Activated CD4-positive, alpha-beta T cell treated with anti-CD3 and anti-CD28 coated beads for 36 hours (primary cell): ENCODE measurements around the gene OR5A2. TPM values are rescaled to one million over a fixed set of nuclear protein-coding genes. Genes with fewer than 3 reads are reported as not detected.
"Not testable (repeated sequence)": the region's sequence is repeated elsewhere in the genome, so short reads cannot be mapped to it uniquely, and the experiment has no call there.

Experiments
- ATAC-seq: fragments of 200-7000 bp; cut with Tn5 transposase; one replicate; pipeline ENCODE4 v1.10.0; 2021; ENCODE audit warnings: mild to moderate bottlenecking, moderate library complexity
- CTCF ChIA-PET: fragments of 350-600 bp; sonication (Branson Sonifier 250); formaldehyde crosslinking; loops from one replicate; lab custom pipeline; 2021; ENCODE audit warnings: antibody characterized with exemption; lab: Charles Lee
- POLR2A ChIA-PET: fragments of 350-600 bp; sonication (Branson Sonifier 250); formaldehyde crosslinking; loops from one replicate; lab custom pipeline; 2021; ENCODE audit warnings: antibody characterized with exemption, inconsistent platforms; lab: Charles Lee
- DNase-seq: peaks from one replicate; pipeline ENCODE4 v3.0.0-alpha.2; 2020
- H3K27ac Mint-ChIP-seq: one replicate; pipeline ENCODE4 v1.8.0; 2021; ENCODE audit warnings: mixed read lengths
- H3K27me3 Mint-ChIP-seq: one replicate; pipeline ENCODE4 v1.8.0; 2021; ENCODE audit warnings: mixed read lengths
- H3K36me3 Mint-ChIP-seq: one replicate; pipeline ENCODE4 v1.8.0; 2021; ENCODE audit warnings: low read depth, mixed read lengths
- H3K4me1 Mint-ChIP-seq: one replicate; pipeline ENCODE4 v1.8.0; 2021; ENCODE audit warnings: mixed read lengths
- H3K4me3 Mint-ChIP-seq: one replicate; pipeline ENCODE4 v1.8.0; 2021; ENCODE audit warnings: mild to moderate bottlenecking, moderate library complexity, mixed read lengths
- H3K9me3 Mint-ChIP-seq: one replicate; pipeline ENCODE4 v1.8.0; 2021; ENCODE audit warnings: low read depth, mixed read lengths
- intact Hi-C, 2 experiments: fragments of 100-400 bp; cut with DNase I in 1 of 2; cut with micrococcal nuclease in 1 of 2; formaldehyde crosslinking; loops; one replicate each; pipeline versions ENCODE4 v1.14.2 to v1.15.1; 2022 to 2024; cut with DNase I, micrococcal nuclease
- total RNA-seq, 2 experiments: library from RNA; stranded (reverse); gene quantifications; one replicate each; pipeline ENCODE4 v1.2.3, GENCODE V29; 2021

Gene OR5A2
- total RNA-seq, 2 experiments from 2014 or later: not detected

- no peak for ATAC-seq
- CTCF ChIA-PET: interaction anchor here (0.7 kb wide), 1 partner anchor 245 kb away, joined by 3 read pairs; no protein-coding TSS in a partner anchor
Measured at GRCh38 chr11:59380263-59381059, 45.8 kb downstream of the OR5A2 start.

GRCh38 chr11:59372324-59372723, 53.9 kb downstream of the OR5A2 start:
- H3K27me3 Mint-ChIP-seq: peaks cover 27% of the 10 kb centered on the region
- ATAC-seq, DNase-seq, H3K27ac Mint-ChIP-seq, H3K9me3 Mint-ChIP-seq, intact Hi-C loops, H3K4me3 Mint-ChIP-seq, H3K4me1 Mint-ChIP-seq, H3K36me3 Mint-ChIP-seq: not testable (repeated sequence)
- POLR2A ChIA-PET: interaction anchor here (0.6 kb wide), 1 partner anchor 38 kb away, joined by 3 read pairs; no protein-coding TSS in a partner anchor
- CTCF ChIA-PET: interaction anchor here (1.0 kb wide), 1 partner anchor 237 kb away, joined by 3 read pairs; no protein-coding TSS in a partner anchor

More at GRCh38 chr11:59380263-59381059, 45.8 kb downstream of the OR5A2 start:
- intact Hi-C loops: no loop called here
- H3K9me3 Mint-ChIP-seq: peaks cover 5% of the 10 kb centered on the region
- H3K27me3 Mint-ChIP-seq: peaks cover 2% of the 10 kb centered on the region
- no peak overlapping the region for H3K27ac Mint-ChIP-seq
- H3K36me3 Mint-ChIP-seq: no peaks in the 10 kb centered on the region
- no peak for DNase-seq
- POLR2A ChIA-PET: no interaction called here
- H3K4me3 Mint-ChIP-seq: no peak overlapping the region
- H3K4me1 Mint-ChIP-seq: no peaks in the 10 kb centered on the region

- no peak for ATAC-seq
Measured at GRCh38 chr11:59368238-59369022, 57.8 kb downstream of the OR5A2 start.

More at GRCh38 chr11:59368238-59369022, 57.8 kb downstream of the OR5A2 start:
- intact Hi-C loops: loop anchor here in 1 of 2 experiments (5.0 kb wide), 1 partner anchor 49 kb away; no protein-coding TSS in a partner anchor
- Mint-ChIP-seq H3K27me3 (peaks cover 20% of the 10 kb centered on the region), H3K4me3 (no peak overlapping the region), H3K4me1 (no peaks in the 10 kb centered on the region), H3K9me3 (peaks cover 5% of the 10 kb centered on the region), H3K36me3 (no peaks in the 10 kb centered on the region), H3K27ac (no peak overlapping the region)
- DNase-seq: no peak
- ChIA-PET POLR2A (no interaction called here), CTCF (interaction anchor here (1.5 kb wide), 1 partner anchor 10 kb away, joined by 3 read pairs; the partner anchor contains the start of gene OR5AN1)

Other genes with a start within 250 kb of the OR5A2 start
- gene MPEG1, start 213.5 kb downstream of the OR5A2 start, total RNA-seq: not detected
- not detected for gene OR5AN1, start 67.5 kb downstream of the OR5A2 start, total RNA-seq
- gene OR5A1, start 10.1 kb upstream of the OR5A2 start, total RNA-seq: not detected
- gene OR4D6, start 30.5 kb upstream of the OR5A2 start, total RNA-seq: not detected
- not detected for gene OR4D10, start 46.9 kb upstream of the OR5A2 start, total RNA-seq
- not detected for gene OR4D11, start 77.2 kb upstream of the OR5A2 start, total RNA-seq
- not detected for gene OR4D9, start 85.1 kb upstream of the OR5A2 start, total RNA-seq
- gene OSBP, start 189.4 kb upstream of the OR5A2 start, total RNA-seq: 10 to 100 TPM; 37.9 to 44.2 TPM
- 10 to 100 TPM; 59.8 to 88.7 TPM for gene PATL1, start 242.6 kb upstream of the OR5A2 start, total RNA-seq